Suppressor macrophage treated with lipopolysaccharide for 4 hours (primary cell): ENCODE data around the gene TUBA3D.
A peak's percentile ranks its signal among the peaks of the same experiment; 100 is the strongest.
"Not testable (repeated sequence)": the region's sequence is repeated elsewhere in the genome, so short reads cannot be mapped to it uniquely, and the experiment has no call there.

Experiments
- DNase-seq: peaks from one replicate; pipeline ENCODE4 v3.0.0-alpha.2; 2020

TUBA3D gene

GRCh38 chr2:131484906-131485460, 9.1 kb downstream of the TUBA3D start:
- not testable (repeated sequence) for DNase-seq

- not testable (repeated sequence) for DNase-seq
Measured at GRCh38 chr2:131486201-131486902, 10.4 kb downstream of the TUBA3D start.

GRCh38 chr2:131488306-131489205, 12.6 kb downstream of the TUBA3D start:
- no peak for DNase-seq

- DNase-seq: not testable (repeated sequence)
Measured at GRCh38 chr2:131490616-131491468, 14.9 kb downstream of the TUBA3D start.

GRCh38 chr2:131491469-131491836, 15.5 kb downstream of the TUBA3D start:
- not testable (repeated sequence) for DNase-seq

- DNase-seq: not testable (repeated sequence)
Measured at GRCh38 chr2:131492015-131492417, 16.1 kb downstream of the TUBA3D start, which contains the start of gene MZT2A. MZT2A (minus strand) TSS chr2:131492397; CDS start chr2:131492376, 21 bp downstream.

GRCh38 chr2:131492418-131493198, 16.7 kb downstream of the TUBA3D start:
- DNase-seq: peak; percentile 93

GRCh38 chr2:131493199-131493968, 17.5 kb downstream of the TUBA3D start:
- DNase-seq: no peak

GRCh38 chr2:131495506-131495905, 19.6 kb downstream of the TUBA3D start:
- DNase-seq: not testable (repeated sequence)

- DNase-seq: not testable (repeated sequence)
Measured at GRCh38 chr2:131498321-131498973, 22.5 kb downstream of the TUBA3D start.

GRCh38 chr2:131503587-131503986, 27.7 kb downstream of the TUBA3D start:
- not testable (repeated sequence) for DNase-seq

GRCh38 chr2:131504082-131504750, 28.3 kb downstream of the TUBA3D start:
- DNase-seq: not testable (repeated sequence)

- DNase-seq: no peak
Measured at GRCh38 chr2:131509615-131510014, 33.7 kb downstream of the TUBA3D start.

- not testable (repeated sequence) for DNase-seq
Measured at GRCh38 chr2:131511291-131511968, 35.5 kb downstream of the TUBA3D start.

- not testable (repeated sequence) for DNase-seq
Measured at GRCh38 chr2:131511969-131512870, 36.3 kb downstream of the TUBA3D start.

- DNase-seq: not testable (repeated sequence)
Measured at GRCh38 chr2:131514408-131515166, 38.7 kb downstream of the TUBA3D start.

- not testable (repeated sequence) for DNase-seq
Measured at GRCh38 chr2:131515235-131515634, 39.3 kb downstream of the TUBA3D start.
